MV-4-11 (cell line): Measurements from ENCODE around the gene BEST4.
"Not testable (repeated sequence)": the region's sequence is repeated elsewhere in the genome, so short reads cannot be mapped to it uniquely, and the experiment has no call there.

Source experiments
- DNase-seq: peaks from one replicate; lab custom pipeline; 2025; lab: John Stamatoyannopoulos, UW

The BEST4 gene

DNA sequence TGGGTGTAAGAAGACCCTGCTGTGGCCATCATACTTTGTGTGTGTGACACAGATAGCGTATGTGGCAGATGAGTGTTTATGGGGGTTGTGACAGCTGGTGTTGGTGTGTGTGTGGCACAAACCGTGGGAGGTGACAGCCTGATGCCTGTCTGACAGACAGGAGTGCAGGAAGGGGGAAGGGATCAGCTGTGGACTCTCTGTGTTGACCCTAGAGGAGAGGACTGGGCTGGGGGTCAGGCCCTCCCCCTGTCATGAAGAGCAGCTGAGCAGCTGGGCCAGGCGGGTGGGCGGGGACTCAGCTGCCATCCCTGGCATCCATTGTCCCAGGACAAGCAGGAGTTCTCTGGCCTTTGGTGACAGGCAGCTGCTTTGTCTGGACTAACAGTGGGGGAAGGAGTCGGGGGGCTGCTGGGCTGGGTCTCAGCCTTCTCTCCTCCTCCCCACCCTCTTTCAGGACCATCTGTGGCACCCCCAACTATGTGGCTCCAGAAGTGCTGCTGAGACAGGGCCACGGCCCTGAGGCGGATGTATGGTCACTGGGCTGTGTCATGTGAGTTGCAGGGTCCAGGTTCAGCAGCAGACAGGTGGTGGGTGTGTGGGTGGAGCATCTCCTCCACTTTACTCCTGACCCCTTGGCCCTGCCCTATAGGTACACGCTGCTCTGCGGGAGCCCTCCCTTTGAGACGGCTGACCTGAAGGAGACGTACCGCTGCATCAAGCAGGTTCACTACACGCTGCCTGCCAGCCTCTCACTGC is 14.5 kb upstream of the BEST4 start:
- no peak for DNase-seq

DNA sequence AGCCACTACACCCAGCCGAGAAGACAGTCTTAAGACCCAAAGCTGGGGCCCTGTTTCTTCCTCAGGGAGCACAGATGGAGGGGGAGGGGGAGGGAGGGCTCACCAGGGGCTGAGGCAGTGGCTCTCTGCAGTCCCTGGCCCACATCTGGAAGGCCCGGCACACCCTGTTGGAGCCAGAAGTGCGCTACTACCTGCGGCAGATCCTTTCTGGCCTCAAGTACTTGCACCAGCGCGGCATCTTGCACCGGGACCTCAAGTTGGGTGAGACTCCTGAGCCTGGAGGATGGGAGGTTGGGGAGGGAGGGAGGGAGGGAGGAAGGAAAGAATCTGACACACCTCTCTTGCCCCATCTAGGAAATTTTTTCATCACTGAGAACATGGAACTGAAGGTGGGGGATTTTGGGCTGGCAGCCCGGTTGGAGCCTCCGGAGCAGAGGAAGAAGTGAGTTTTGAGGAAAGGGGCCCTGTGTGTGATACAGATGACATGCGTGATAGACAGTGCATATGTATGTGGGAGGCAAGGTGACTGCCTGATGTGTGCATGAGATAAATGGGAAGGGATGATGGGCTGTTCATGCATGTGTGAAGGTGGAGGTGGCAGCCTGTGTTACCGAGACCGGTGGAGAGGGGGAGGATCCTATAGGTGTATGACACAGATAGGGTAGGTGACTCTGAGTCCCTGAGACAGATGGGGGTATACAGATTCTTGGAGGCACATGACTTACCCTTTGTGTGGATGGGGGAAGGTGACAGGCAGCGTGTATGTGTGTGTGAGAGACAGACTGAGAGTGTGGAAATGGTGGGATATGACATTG is 13.7 kb upstream of the BEST4 start:
- no peak for DNase-seq

DNA sequence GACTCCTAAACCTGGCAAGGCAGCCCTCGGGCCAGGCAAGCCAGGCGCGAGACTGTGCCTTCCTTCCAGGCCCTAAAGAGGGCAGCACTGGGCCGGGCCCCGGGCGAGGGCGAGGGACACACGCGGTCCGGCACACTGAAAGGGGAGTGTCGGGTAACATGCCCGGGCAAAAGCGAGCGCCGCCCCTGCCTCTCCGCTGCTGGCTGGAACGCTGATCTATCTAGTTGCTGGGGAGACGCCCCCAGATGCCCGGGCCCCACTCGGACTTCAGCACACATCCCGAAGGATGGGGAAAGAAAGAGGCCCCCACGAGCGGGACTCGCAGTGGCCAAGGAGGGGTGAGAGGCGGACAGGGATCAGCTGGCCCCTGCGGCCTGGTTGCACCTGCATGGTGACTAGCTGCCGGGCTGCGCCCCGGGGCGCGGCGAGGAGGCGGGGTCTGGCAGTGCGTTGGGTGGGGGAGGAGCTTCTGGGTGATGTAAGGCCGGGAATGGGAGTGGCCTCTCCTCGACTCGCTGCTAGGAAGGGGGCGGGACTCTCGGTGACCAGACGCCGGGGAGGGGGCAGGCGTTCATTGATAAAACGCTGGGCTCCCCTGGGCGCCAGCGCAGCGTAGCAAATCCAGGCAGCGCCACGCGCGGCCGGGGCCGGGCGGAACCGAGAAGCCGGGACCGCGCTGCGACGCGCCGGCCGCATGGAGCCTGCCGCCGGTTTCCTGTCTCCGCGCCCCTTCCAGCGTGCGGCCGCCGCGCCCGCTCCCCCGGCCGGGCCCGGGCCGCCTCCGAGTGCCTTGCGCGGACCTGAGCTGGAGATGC is 12.0 kb upstream of the BEST4 start, which contains the start of gene PLK3:
Gene PLK3, plus strand, starts transcription at position 608 of the 815 bp plus-strand sequence. Its CDS starts 87 bp downstream, at position 695.
- DNase-seq = peak; percentile 95

DNA sequence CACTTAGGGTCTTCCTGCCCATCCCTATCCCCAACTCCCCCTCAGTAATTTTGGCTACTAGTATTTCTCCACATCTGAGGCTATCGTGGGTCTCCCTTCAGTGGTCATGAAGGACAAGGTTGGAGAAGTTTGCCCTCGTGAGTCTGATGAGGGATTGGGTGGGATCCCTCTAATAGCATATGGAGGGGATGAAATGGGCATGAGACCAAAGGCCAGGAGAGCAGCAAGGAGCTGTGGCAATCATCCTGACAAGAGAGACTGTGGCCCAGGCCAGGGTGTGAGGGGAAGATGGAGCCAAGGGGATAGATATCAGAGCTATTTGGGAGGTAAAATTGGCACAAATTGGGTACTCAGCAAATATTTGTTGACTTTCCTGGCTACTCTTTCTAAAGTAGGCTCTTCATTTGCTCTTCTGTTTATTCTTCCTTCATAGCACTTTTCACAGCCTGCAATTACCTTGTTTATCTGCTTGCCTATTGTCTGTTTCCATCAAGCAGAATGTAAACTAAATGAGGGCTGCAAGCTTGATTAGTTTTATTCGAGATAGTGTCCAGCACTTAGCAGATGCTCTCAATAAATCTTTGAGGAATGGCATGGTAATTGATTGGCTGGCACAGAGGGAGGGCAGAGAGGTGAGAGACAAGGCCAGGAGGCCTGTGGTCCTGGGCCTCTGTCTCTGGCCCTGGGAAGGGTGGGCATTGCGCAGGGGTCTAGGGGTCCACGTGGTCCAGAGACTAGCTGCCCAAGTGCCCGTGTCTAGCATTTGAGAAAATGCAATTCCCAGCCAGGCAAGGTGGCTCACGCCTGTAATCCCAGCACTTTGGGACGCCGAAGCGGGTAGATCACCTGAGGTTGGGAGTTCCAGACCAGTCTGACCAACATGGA is 10.8 kb upstream of the BEST4 start:
- DNase-seq = no peak

DNA sequence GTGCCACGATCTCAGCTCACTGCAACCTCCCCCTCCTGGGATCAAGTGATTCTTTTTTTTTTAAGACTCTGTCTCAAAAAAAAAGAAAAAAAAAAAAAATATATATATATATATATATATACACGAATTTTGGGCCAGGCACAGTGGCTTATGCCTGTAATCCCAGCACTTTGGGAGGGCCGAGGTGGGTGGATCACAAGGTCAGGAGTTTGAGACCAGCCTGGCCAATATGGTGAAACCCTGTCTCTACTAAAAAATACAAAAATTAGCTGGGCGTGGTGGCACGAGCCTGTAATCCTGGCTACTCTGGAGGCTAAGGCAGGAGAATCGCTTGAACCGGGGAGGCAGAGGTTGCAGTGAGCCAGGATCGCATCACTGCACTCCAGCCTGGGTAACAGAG is 9.9 kb upstream of the BEST4 start:
- not testable (repeated sequence) for DNase-seq

DNA sequence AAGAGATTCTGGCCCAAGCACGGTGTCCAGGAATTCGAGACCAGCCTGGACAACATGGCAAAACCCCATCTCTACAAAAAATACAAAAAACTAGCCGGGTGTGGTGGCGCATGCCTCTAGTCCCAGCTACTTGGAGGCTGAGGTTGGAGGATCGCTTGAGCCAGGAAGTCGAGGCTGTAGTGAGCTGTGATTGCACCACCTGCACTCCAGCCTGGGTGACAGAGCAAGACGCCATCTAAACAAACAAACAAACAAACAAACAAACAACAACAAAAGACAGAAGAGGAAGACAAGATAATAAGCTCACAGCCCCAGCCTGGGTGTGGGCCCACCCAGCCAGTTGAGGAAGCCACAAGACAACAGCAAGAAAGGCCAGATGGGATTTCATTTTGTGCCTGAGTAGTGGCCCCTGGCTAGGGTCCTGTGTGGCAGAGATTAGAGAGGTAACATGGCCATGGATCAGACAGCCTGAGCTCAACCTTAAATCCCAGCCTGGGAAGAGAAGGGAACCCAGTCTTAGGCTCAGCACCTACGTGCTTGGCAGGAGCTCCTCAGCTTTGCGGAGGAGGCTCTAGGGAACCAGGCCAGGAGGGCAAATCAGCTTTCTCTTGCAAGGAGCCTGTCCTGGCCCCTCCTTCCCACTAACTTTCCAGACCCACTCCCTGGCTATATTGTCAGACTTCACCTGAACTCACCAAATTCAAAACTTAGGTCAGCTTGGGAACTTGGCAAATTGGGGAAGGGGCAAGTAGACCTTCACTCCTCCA is 4.9 kb upstream of the BEST4 start:
- no peak for DNase-seq

DNA sequence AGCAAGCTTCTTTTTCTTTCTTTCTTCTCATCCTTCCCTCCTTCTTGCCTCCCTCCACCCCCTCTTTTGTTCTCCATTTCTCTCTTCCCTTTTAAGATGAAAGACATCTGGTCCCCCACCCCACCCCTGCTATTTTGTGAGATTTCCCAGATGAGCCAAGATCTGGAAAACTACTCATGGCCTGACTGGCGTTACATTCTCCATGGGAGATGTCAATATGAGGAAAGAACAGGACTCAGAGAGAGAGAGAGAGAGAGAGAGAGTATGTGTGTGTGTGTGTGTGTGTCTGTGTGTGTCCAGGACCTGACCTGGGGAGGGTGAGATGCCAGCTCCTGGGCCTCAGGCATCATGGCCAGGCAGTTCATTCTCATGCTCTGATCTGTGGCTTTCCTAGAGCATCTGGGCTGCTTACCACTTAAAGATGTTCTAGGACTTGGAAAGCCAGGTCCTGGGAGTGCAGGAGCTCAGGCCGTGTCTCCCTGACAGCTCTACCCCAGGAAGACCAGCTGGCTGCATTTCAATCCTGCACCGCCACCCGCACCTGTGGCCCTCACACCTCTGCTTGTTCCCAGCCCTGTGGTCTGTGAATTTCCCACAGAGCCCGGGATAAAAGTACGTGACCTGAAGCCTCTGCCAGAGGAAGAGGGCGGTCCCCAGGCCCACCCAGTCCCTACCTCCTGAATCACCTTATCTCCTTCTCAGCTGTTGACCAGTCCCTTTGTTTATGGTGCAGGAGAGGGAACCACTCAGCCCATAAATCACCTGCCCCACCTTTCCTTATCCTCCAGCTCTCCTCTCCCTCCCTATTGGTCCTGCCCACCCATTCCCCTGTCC is 3.2 kb upstream of the BEST4 start:
- no peak for DNase-seq

DNA sequence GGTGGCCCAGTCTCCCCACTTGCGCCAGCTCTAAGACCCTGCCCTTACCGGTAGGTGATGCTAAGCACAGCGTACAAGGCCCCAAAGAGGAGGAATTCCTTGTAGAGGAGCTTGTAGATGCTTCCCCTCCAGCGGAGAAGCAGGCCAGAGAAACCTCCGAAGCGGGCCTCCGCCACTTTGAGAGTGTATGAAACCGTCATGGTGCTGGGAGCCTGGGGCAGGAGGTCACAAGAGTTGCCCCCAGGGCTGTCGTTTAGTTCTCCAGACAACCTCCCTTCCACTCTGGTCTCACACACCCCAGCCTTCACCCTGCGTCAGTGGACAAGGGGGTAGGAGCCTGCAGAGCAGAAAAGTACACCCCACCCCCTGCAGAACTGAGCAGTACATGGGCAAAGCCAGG is 464 bp downstream of the BEST4 start:
- DNase-seq = no peak

DNA sequence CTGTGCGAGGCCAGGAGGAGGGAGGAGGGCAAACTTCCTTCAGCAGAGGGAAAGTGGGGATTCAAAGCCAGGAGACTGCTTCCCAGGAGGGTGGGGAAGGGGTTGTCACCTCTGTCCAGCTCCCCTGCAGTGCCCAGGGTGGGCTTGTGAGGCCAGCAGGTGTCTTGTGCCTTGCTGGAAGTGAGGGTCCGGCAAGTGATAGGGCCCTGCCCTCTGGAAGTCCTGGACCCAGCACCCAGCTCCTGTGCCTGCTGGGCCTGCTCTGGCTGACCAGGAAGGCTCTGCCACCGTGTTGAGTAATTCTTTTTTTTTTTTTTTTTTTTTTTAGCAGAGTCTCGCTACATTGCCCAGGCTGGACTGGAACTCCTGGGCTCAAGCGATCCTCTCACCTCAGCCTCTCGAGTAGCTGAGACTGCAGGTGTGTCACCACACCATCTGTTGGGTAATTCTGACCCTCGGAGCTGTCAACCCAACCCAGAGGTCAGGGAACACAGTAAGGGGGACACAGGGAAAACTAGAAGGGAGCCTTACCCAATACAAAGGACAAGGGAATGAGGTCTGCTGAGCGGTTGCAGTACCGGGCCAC is 1.0 kb downstream of the BEST4 start:
- no peak for DNase-seq

DNA sequence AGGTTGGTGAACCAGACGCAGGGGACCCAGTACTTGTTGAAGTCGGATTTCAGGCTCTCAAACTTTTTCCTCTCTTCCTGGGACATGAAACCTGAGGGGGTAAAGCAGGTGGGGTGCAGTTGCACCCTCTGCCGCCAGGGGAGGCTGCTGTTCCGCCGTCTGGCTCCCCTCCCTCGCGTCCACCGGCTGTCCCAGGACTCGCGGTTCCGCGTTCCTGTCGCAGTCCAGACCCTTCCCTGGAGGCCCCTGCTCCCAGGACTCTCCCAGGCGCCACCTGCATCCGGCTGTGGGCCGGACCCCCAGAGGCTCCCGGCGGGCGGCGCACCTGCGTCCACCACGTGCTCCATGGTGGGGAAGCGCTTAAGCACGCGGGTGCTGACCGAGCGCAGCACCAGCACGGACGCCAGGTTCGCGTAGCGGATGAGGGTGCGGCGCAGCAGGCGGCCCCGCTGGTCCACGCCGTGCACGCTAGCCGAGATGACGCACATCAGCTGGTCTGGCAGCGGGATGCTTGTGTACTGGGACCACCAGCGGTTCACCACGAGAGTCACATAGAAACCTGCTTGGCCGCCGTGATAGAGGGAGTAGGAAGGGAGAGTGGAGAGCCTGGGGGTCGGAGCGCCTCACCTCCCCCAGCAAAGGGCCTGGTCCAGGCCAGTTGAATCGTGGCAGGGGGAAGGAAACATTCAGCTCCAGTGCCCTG is 1.7 kb downstream of the BEST4 start:
- DNase-seq = peak; percentile 46

DNA sequence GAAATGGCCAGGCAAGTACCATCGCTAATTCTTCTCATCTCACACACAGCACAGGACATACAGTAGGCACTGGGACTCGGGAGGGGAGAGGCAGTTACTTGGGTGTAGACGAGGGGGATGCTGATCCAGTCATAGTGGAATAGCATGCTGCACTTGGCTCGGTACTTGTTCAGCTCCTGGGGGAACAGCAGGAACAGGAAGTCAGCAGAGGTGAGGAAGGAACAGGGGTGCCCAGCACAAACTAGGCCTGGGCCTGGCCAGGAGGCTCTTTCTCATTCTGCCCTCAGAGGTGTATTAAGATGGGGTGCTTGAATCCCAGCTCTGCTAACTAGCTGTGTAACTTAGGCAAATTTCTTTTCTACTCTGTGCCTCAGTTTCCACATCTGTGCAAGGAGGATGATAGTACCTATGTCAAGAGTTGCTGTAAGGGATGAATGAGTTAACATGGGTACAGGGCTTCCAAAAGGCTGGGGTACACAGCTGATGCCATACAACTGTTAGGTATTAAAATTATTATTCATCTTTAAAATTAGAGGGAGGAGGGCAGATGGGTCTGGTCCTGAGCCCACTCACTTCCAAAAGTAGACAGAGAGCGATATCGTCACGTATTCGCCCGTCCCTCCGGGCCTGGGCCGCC is 2.4 kb downstream of the BEST4 start:
- DNase-seq = no peak

DNA sequence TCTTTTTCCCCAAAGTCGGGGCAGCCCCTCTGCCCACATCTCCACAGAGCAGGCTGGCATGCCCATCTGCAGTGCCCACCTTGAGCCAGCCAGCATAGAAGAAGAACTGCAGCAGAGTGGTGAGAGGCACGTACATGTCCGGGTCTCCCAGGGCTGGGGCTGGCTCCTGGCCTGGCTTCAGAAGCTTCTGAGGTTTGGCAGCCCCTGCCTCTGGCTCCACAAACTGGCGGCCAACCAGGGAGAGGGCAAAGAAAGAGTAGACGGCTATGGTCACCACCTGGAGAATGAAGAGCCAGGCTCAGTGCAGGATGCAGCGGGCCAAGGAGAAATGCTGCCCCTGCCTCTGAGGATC is 3.0 kb downstream of the BEST4 start:
- DNase-seq = no peak

DNA sequence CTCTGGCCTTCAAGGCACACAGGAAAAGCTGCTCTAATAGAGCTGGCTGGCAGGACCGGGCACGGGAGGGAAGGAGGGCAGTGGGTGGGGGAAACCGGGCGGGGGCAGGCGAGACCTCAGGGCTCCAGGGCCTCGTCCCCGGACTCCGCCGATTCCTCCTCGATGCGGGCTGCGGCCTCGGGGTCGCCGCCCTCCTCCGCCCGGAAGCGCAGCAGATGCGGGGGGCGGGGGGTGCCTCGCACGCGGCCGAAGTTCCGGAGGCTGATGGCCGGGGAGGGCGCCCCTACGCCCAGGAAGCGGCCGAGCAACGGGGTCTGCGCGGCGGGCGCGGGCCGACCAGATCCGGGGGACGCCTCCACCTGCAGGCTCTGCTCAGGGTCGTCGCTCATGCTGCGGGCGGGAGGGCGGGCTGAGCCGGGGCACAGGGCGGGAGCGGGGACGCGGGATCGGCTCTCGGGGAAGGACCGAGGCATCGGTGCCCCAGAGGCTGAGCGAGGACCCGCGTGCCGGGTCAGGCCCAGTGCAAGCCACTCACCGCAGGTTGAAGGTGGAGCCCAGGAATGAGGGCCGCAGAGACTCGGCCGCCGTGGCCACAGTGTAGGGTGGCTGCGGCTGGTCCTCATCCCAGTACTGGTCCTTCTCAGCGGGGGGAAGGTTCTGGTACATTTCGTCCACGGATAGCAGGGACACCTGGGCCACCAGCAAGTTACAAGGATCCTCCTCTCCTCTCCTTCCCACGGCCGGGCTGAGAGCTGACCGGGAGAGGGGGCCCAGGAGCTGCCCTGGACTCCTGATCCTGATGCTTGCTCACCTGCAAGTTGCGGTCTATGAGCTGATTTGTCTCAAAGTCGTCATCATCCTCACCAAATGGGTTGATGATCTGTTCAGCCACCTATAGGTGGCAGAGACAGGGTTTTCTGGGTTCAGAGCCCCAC is 3.6 kb downstream of the BEST4 start:
- no peak for DNase-seq

DNA sequence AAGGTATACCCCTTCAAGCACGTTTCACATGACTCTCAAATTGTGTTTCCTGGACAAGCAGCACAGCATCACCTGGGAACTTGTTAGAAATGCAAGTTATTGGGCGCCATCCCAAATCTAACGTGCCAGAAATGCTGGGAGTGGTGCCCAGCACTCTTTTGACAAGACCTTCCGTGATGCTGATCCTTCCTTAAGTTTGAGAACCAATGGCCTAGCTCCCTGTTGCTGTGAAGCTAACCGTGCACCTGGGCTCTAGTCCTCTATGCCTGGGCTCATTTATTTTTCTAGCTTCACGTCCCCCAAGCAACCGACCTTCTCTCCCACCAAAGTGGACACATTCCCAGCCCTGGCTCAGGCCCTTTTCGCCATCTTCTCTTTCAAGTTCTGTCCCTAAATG is 4.3 kb downstream of the BEST4 start:
- no peak for DNase-seq

DNA sequence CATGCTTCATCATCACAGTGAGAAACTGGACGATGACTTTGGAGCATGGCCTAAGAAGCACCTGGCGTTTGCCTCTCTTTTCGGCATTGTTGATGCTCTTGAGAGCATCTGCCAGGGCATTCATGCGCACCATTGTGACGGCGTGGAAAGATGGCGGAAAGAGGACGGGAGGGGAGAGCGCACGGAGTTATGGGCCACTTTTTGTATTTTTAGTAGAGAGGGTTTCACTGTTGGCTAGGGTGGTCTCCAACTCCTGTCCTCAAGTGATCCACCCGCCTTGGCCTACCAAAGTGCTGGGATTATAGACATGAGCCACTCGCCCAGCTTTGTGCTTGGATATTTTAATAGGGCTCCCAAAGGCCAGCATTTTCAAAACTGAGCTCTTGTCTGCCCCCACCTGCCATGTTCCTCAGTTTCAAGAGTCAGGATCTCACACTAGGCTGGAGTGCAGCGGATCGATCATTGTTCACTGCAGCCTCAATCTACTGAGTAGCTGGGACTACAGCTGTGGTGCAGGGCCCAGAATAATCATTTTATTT is 7.3 kb downstream of the BEST4 start:
- DNase-seq = peak; percentile 26

DNA sequence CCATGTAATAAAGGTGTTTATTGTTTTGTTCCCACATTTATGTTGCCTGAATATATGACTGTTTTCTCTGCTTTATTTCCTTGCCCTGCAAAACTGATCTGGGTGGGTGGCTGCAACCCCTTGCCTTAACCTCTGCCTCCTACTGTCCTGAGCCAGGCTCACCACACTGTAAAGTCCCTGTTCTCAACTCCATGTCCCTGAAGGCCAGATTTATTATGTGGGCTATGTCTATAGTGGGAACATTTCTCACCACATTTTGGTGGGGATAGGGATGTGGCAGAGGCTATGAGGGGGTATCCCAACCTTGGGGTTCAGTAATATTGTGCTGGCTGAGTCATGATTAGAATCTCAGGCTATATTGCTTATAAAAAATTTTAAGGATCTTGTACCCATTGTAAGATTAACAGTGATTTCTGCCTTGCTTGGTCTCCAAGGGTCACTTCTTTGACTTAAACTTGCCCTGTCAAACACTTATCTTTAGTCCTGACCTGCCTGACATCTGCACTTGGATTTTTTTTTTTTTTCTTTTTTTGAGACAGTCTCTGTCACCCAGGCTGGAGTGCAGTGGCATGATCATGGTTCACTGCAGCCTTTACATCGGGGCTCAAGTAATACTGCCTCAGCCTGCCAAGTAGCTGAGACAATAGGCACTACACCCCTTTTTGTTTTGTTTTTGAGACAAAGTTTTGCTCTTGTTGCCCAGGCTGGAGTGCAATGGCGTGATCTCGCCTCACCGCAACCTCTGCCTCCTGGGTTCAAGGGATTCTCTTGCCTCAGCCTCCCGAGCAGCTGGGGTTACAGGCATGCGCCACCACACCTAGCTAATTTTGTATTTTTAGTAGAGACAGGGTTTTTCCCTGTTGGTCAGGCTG is 9.0 kb downstream of the BEST4 start:
- DNase-seq = no peak
